HEK293 (cell line): ENCODE measurements around the gene PPP1R18.

Source experiments
- CTCF ChIA-PET: fragments of 350-600 bp; formaldehyde crosslinking; extraction: SDS; loops from one replicate; lab custom pipeline; 2021; ENCODE audit warnings: antibody characterized with exemption; lab: Yijun Ruan, JAX
- POLR2A ChIA-PET: fragments of 300-600 bp; formaldehyde crosslinking; extraction: SDS; loops from one replicate; lab custom pipeline; 2020; ENCODE audit warnings: antibody characterized with exemption, inconsistent platforms; lab: Yijun Ruan, JAX
- H3K27ac ChIP-seq: fragments of 200-500 bp; sonication (Bioruptor generic); 2 replicates; pipeline ENCODE4 v1.5.1; 2014; ENCODE audit warnings: low read depth, low read length, control low read depth, inconsistent platforms; ENCODE audit errors: extremely low read depth
- H3K36me3 ChIP-seq, 2 experiments: fragments of 200-500 bp in 1 of 2; sonication (Bioruptor generic) in 1 of 2; 1 replicate in 1 of 2; 2 replicates in 1 of 2; pipeline ENCODE4 v1.5.1; 2014 to 2017; ENCODE audit warnings: inconsistent platforms in 2 of 2, low read length in 2 of 2; ENCODE audit not compliant: control insufficient read depth in 2 of 2, insufficient read depth in 1 of 2
- H3K4me1 ChIP-seq: fragments of 200-500 bp; sonication (Bioruptor generic); 2 replicates; pipeline ENCODE4 v1.5.1; 2014; ENCODE audit warnings: mild to moderate bottlenecking, low read length, inconsistent platforms; ENCODE audit not compliant: control insufficient read depth, insufficient read depth
- H3K4me3 ChIP-seq: 2 replicates; pipeline ENCODE4 v1.5.1; 2011; ENCODE audit warnings: low read depth, mild to moderate bottlenecking, control low read depth, low read length, moderate library complexity
- H3K9me3 ChIP-seq: fragments of 200-500 bp; sonication (Bioruptor generic); 2 replicates; pipeline ENCODE4 v1.5.1; 2014; ENCODE audit warnings: low read depth, low read length, inconsistent platforms; ENCODE audit not compliant: control insufficient read depth, insufficient read depth
- EGR2 ChIP-seq: fragments of 450-650 bp; formaldehyde crosslinking; IDR thresholded peaks from 2 replicates; pipeline ENCODE4 v1.5.1; 2016; ENCODE audit warnings: low read depth, missing biosample characterization, missing genetic modification characterization
- HOXA7 ChIP-seq: sonication (generic); formaldehyde crosslinking; IDR thresholded peaks from 2 replicates; pipeline ENCODE4 v1.8.1; 2022; ENCODE audit warnings: missing genetic modification reagents, borderline replicate concordance
- RBAK ChIP-seq: fragments of 450-650 bp; formaldehyde crosslinking; IDR thresholded peaks from 2 replicates; pipeline ENCODE4 v1.5.1; 2016; ENCODE audit warnings: missing biosample characterization, missing genetic modification characterization
- SCRT2 ChIP-seq: fragments of 450-650 bp; formaldehyde crosslinking; IDR thresholded peaks from 2 replicates; pipeline ENCODE4 v1.5.1; 2016; ENCODE audit warnings: missing biosample characterization, missing genetic modification characterization
- TRIM28 ChIP-seq: IDR thresholded peaks from 2 replicates; pipeline ENCODE4 v1.6.1; 2011; ENCODE audit warnings: low read length, control low read depth, borderline replicate concordance
- ZFP41 ChIP-seq: fragments of 450-650 bp; formaldehyde crosslinking; IDR thresholded peaks from 2 replicates; pipeline ENCODE4 v1.5.1; 2016; ENCODE audit warnings: missing biosample characterization, missing genetic modification characterization, borderline replicate concordance
- ZNF121 ChIP-seq: fragments of 450-650 bp; formaldehyde crosslinking; IDR thresholded peaks from 2 replicates; pipeline ENCODE4 v1.5.1; 2016; ENCODE audit warnings: missing biosample characterization, missing genetic modification characterization
- ZNF155 ChIP-seq: fragments of 450-650 bp; formaldehyde crosslinking; IDR thresholded peaks from 2 replicates; pipeline ENCODE4 v1.5.1; 2016; ENCODE audit warnings: missing biosample characterization, missing genetic modification characterization
- ZNF214 ChIP-seq: fragments of 450-650 bp; formaldehyde crosslinking; IDR thresholded peaks from 2 replicates; pipeline ENCODE4 v1.5.1; 2017; ENCODE audit warnings: missing biosample characterization, mild to moderate bottlenecking, missing genetic modification characterization, borderline replicate concordance
- ZNF248 ChIP-seq: fragments of 450-650 bp; formaldehyde crosslinking; IDR thresholded peaks from 2 replicates; pipeline ENCODE4 v1.5.1; 2017; ENCODE audit warnings: missing biosample characterization, missing genetic modification characterization
- ZNF324 ChIP-seq: fragments of 450-650 bp; formaldehyde crosslinking; IDR thresholded peaks from 2 replicates; pipeline ENCODE4 v1.5.1; 2016; ENCODE audit warnings: missing biosample characterization, missing genetic modification characterization
- ZNF335 ChIP-seq: fragments of 450-650 bp; formaldehyde crosslinking; conservative IDR thresholded peaks from 2 replicates; pipeline ENCODE4 v1.5.1; 2016; ENCODE audit warnings: missing biosample characterization, missing genetic modification characterization
- ZNF354C ChIP-seq: fragments of 450-650 bp; formaldehyde crosslinking; IDR thresholded peaks from 2 replicates; pipeline ENCODE4 v1.5.1; 2016; ENCODE audit warnings: missing biosample characterization, missing genetic modification characterization, low read depth, borderline replicate concordance
- ZNF391 ChIP-seq: fragments of 450-650 bp; formaldehyde crosslinking; IDR thresholded peaks from 2 replicates; pipeline ENCODE4 v1.5.1; 2016; ENCODE audit warnings: low read depth, missing biosample characterization, missing genetic modification characterization, borderline replicate concordance
- ZNF398 ChIP-seq: fragments of 450-650 bp; formaldehyde crosslinking; IDR thresholded peaks from 2 replicates; pipeline ENCODE4 v1.5.1; 2017; ENCODE audit warnings: missing biosample characterization, missing genetic modification characterization
- ZNF423 ChIP-seq: fragments of 450-650 bp; formaldehyde crosslinking; IDR thresholded peaks from 2 replicates; pipeline ENCODE4 v1.5.1; 2016; ENCODE audit warnings: missing biosample characterization, missing genetic modification characterization
- ZNF426 ChIP-seq: fragments of 450-650 bp; formaldehyde crosslinking; IDR thresholded peaks from 2 replicates; pipeline ENCODE4 v1.5.1; 2017; ENCODE audit warnings: missing biosample characterization, missing genetic modification characterization, mild to moderate bottlenecking, inconsistent platforms, moderate library complexity
- ZNF530 ChIP-seq: fragments of 450-650 bp; formaldehyde crosslinking; IDR thresholded peaks from 2 replicates; pipeline ENCODE4 v1.5.1; 2016; ENCODE audit warnings: low read depth, missing biosample characterization, missing genetic modification characterization
- ZNF549 ChIP-seq: fragments of 450-650 bp; IDR thresholded peaks from 2 replicates; pipeline ENCODE4 v1.5.1; 2018; ENCODE audit warnings: missing biosample characterization, missing genetic modification characterization, mild to moderate bottlenecking, inconsistent platforms, moderate library complexity
- ZNF600 ChIP-seq: fragments of 450-650 bp; formaldehyde crosslinking; IDR thresholded peaks from 2 replicates; pipeline ENCODE4 v1.5.1; 2016; ENCODE audit warnings: missing biosample characterization, missing genetic modification characterization
- ZNF624 ChIP-seq: fragments of 450-650 bp; formaldehyde crosslinking; IDR thresholded peaks from 2 replicates; pipeline ENCODE4 v1.5.1; 2017; ENCODE audit warnings: missing biosample characterization, missing genetic modification characterization
- ZNF654 ChIP-seq: fragments of 450-650 bp; formaldehyde crosslinking; IDR thresholded peaks from 2 replicates; pipeline ENCODE4 v1.5.1; 2016; ENCODE audit warnings: low read depth, missing biosample characterization, missing genetic modification characterization
- ZNF692 ChIP-seq: fragments of 450-650 bp; formaldehyde crosslinking; IDR thresholded peaks from 2 replicates; pipeline ENCODE4 v1.5.1; 2016; ENCODE audit warnings: missing biosample characterization, missing genetic modification characterization
- ZNF747 ChIP-seq: fragments of 450-650 bp; formaldehyde crosslinking; IDR thresholded peaks from 2 replicates; pipeline ENCODE4 v1.5.1; 2016; ENCODE audit warnings: missing biosample characterization, missing genetic modification characterization
- ZNF777 ChIP-seq: fragments of 450-650 bp; formaldehyde crosslinking; IDR thresholded peaks from 2 replicates; pipeline ENCODE4 v1.5.1; 2017; ENCODE audit warnings: missing biosample characterization, missing genetic modification characterization, borderline replicate concordance
- TF ChIP-seq, protein P1 (sequence below): fragments of 450-650 bp; formaldehyde crosslinking; IDR thresholded peaks from 2 replicates; pipeline ENCODE4 v1.5.1; 2016; ENCODE audit warnings: missing biosample characterization, missing genetic modification characterization
- TF ChIP-seq, protein P2 (sequence below): fragments of 450-650 bp; formaldehyde crosslinking; IDR thresholded peaks from 2 replicates; pipeline ENCODE4 v1.5.1; 2017; ENCODE audit warnings: missing biosample characterization, missing genetic modification characterization
- TF ChIP-seq, protein P3 (sequence below): fragments of 450-650 bp; formaldehyde crosslinking; IDR thresholded peaks from 2 replicates; pipeline ENCODE4 v1.5.1; 2016; ENCODE audit warnings: missing biosample characterization, missing genetic modification characterization

Gene PPP1R18

DNA sequence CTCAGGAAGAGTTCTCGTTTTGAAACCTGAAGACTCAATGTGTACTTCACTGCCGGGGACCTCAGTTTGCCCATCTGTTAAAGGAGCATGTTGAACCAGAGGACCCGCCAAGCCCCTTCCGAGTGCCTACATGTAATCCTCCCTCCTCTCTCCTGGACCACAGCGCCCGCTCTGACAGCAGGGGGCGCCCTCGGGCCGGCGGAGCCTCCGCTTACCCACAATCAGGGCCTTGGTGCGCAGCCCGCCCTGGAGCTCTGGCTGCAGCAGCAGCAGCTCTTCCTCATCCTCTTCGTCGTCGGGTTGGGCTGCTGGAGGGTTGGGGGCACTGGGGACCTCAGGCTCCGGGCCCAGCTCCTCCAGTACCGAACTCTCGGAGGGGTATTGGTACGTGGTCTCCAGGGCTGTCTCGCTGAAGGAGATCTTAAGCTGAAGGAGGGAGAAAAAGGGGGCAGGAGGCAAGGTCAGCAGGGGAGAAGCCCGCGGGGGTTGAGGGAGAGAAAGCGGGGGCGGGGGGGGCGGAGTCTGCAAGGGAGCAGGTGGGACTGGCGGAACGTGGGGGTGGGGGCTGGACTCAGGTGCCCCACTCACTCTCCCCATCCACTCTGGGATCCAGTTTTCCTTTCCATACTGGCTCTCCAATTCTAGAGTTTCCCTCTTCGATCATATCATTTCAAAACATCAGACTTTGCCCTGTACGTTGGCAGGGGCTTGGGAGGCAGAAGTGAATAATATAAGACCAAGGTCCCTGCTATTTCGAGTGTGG, 7.3 kb downstream of the PPP1R18 start:
- Histone ChIP-seq H3K4me1 (peaks cover 19% of the 10 kb centered on the region), H3K9me3 (no peaks in the 10 kb centered on the region), H3K27ac (no peak overlapping the region), H3K4me3 (no peak overlapping the region), H3K36me3 (peaks cover 19 to 34% of the 10 kb centered on the region in 2 experiments; a peak in 2 of 3 replicates)
- ChIA-PET POLR2A (interaction anchor here (0.7 to 7.6 kb wide), 18 partner anchors 8 to 235 kb away, joined by 3 to 120 read pairs (median 4); partner anchors contain the start of genes DDR1, MDC1, TUBB and VARS2), CTCF (interaction anchor here (0.5 to 19.6 kb wide), 54 partner anchors 8 to 894 kb away, joined by 3 to 692 read pairs (median 4); partner anchors contain the start of genes FLOT1, MDC1, MRPS18B and NRM)
- TF ChIP-seq TRIM28 (no peak), ZNF423 (tag by site-specific recombination) (no peak), ZNF777 (0 out of 2 replicates have a peak, but pooled peaks have one; percentile 36), ZNF624 (tag by site-specific recombination) (no peak), ZNF335 (tag by site-specific recombination) (peak; percentile 64), ZFP41 (tag by site-specific recombination) (no peak), ZNF747 (tag by site-specific recombination) (no peak), ZNF654 (tag by site-specific recombination) (peak; percentile 96), HOXA7 (CRISPR knock-in tag) (no peak), ZNF426 (tag by site-specific recombination) (no peak), ZNF692 (tag by site-specific recombination) (0 out of 2 replicates have a peak, but pooled peaks have one; percentile 47), RBAK (tag by site-specific recombination) (no peak), ZNF530 (no peak), ZNF354C (tag by site-specific recombination) (no peak), ZNF549 (tag by site-specific recombination) (no peak), ZNF398 (no peak), ZNF248 (tag by site-specific recombination) (no peak), EGR2 (tag by site-specific recombination) (peak; percentile 41; the same call in 1 of the 2 replicates), ZNF214 (no peak), ZNF121 (no peak), ZNF600 (tag by site-specific recombination) (peak; percentile 49; the same call in 1 of the 2 replicates), ZNF391 (tag by site-specific recombination) (no peak), ZNF155 (tag by site-specific recombination) (no peak), SCRT2 (tag by site-specific recombination) (no peak), ZNF324 (tag by site-specific recombination) (peak; percentile 49; the same call in 1 of the 2 replicates)
- TF ChIP-seq, protein P1, sequence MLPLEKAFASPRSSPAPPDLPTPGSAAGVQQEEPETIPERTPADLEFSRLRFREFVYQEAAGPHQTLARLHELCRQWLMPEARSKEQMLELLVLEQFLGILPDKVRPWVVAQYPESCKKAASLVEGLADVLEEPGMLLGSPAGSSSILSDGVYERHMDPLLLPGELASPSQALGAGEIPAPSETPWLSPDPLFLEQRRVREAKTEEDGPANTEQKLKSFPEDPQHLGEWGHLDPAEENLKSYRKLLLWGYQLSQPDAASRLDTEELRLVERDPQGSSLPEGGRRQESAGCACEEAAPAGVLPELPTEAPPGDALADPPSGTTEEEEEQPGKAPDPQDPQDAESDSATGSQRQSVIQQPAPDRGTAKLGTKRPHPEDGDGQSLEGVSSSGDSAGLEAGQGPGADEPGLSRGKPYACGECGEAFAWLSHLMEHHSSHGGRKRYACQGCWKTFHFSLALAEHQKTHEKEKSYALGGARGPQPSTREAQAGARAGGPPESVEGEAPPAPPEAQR, result no peak
- TF ChIP-seq, protein P2, sequence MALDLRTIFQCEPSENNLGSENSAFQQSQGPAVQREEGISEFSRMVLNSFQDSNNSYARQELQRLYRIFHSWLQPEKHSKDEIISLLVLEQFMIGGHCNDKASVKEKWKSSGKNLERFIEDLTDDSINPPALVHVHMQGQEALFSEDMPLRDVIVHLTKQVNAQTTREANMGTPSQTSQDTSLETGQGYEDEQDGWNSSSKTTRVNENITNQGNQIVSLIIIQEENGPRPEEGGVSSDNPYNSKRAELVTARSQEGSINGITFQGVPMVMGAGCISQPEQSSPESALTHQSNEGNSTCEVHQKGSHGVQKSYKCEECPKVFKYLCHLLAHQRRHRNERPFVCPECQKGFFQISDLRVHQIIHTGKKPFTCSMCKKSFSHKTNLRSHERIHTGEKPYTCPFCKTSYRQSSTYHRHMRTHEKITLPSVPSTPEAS (tag by site-specific recombination), result no peak
- TF ChIP-seq, protein P3, sequence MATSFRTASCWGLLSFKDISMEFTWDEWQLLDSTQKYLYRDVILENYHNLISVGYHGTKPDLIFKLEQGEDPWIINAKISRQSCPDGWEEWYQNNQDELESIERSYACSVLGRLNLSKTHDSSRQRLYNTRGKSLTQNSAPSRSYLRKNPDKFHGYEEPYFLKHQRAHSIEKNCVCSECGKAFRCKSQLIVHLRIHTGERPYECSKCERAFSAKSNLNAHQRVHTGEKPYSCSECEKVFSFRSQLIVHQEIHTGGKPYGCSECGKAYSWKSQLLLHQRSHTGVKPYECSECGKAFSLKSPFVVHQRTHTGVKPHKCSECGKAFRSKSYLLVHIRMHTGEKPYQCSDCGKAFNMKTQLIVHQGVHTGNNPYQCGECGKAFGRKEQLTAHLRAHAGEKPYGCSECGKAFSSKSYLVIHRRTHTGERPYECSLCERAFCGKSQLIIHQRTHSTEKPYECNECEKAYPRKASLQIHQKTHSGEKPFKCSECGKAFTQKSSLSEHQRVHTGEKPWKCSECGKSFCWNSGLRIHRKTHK (tag by site-specific recombination), result no peak
